Nephron progenitor cell (in vitro differentiated cells): ENCODE data around the gene S100A2.

Experiments used
- DNase-seq: peaks from one replicate; pipeline ENCODE4 v3.0.0; 2021
- H3K27ac Mint-ChIP-seq: 2 replicates; pipeline ENCODE4 v1.8.0; 2021; ENCODE audit warnings: mild to moderate bottlenecking, moderate library complexity, mixed read lengths
- H3K27me3 Mint-ChIP-seq: 2 replicates; pipeline ENCODE4 v1.8.0; 2021; ENCODE audit warnings: mild to moderate bottlenecking, low read depth, mixed read lengths; ENCODE audit not compliant: poor library complexity
- H3K36me3 Mint-ChIP-seq: 2 replicates; pipeline ENCODE4 v1.8.0; 2021; ENCODE audit warnings: low read depth, mixed read lengths
- H3K4me1 Mint-ChIP-seq: 2 replicates; pipeline ENCODE4 v1.8.0; 2021; ENCODE audit warnings: mixed read lengths
- H3K4me3 Mint-ChIP-seq: 2 replicates; pipeline ENCODE4 v1.8.0; 2021; ENCODE audit warnings: mild to moderate bottlenecking, moderate library complexity, mixed read lengths
- H3K9me3 Mint-ChIP-seq: 2 replicates; pipeline ENCODE4 v1.8.0; 2021; ENCODE audit warnings: mild to moderate bottlenecking, moderate library complexity, mixed read lengths
- CTCF ChIP-seq: fragments of 200-600 bp; sonication (generic); IDR thresholded peaks from 2 replicates; pipeline ENCODE4 v1.5.0; 2021; ENCODE audit warnings: antibody characterized with exemption

S100A2 gene

GRCh38 chr1:153565529-153566374 lies at the start of gene S100A2:
S100A2 (minus strand) TSS chr1:153565844; CDS start chr1:153563877, 1,967 bp downstream.
- peak within 1 kb of the TSS; percentile 98 for H3K27ac Mint-ChIP-seq
- H3K9me3 Mint-ChIP-seq, result no peaks in the 10 kb centered on the region
- no peaks in the 10 kb centered on the region for H3K36me3 Mint-ChIP-seq
- peaks cover 7% of the 10 kb centered on the region for H3K27me3 Mint-ChIP-seq
- no peak for TF ChIP-seq CTCF
- DNase-seq, result no peak
- peaks cover 65% of the 10 kb centered on the region for H3K4me1 Mint-ChIP-seq
- peak within 1 kb of the TSS; percentile 53 for H3K4me3 Mint-ChIP-seq

GRCh38 chr1:153615406-153615805 lies 49.8 kb upstream of the S100A2 start:
- Mint-ChIP-seq H3K27me3 (peaks cover 7% of the 10 kb centered on the region), H3K27ac (no peak overlapping the region), H3K4me3 (no peak overlapping the region), H3K36me3 (peaks cover 21% of the 10 kb centered on the region), H3K9me3 (peaks cover 4% of the 10 kb centered on the region), H3K4me1 (peaks cover 36% of the 10 kb centered on the region)
- TF ChIP-seq CTCF, result no peak
- no peak for DNase-seq

- TF ChIP-seq CTCF, result no peak
- DNase-seq, result no peak
- Mint-ChIP-seq H3K9me3 (peaks cover 4% of the 10 kb centered on the region), H3K4me3 (no peak overlapping the region), H3K27me3 (peaks cover 7% of the 10 kb centered on the region), H3K4me1 (peaks cover 41% of the 10 kb centered on the region), H3K36me3 (peaks cover 16% of the 10 kb centered on the region), H3K27ac (no peak overlapping the region)
Observed at GRCh38 chr1:153614906-153615305, 49.3 kb upstream of the S100A2 start.

- no peak for TF ChIP-seq CTCF
- DNase-seq, result no peak
- H3K9me3 Mint-ChIP-seq, result no peaks in the 10 kb centered on the region
- H3K4me3 Mint-ChIP-seq, result no peak overlapping the region
- H3K27me3 Mint-ChIP-seq, result peaks cover 7% of the 10 kb centered on the region
- no peak overlapping the region for H3K27ac Mint-ChIP-seq
- peaks cover 47% of the 10 kb centered on the region for H3K4me1 Mint-ChIP-seq
- H3K36me3 Mint-ChIP-seq, result peaks cover 10% of the 10 kb centered on the region
Observed at GRCh38 chr1:153614189-153614900, 48.7 kb upstream of the S100A2 start.

- Mint-ChIP-seq H3K9me3 (no peaks in the 10 kb centered on the region), H3K4me3 (no peak overlapping the region), H3K4me1 (peaks cover 56% of the 10 kb centered on the region), H3K27me3 (peaks cover 7% of the 10 kb centered on the region), H3K36me3 (peaks cover under 1% of the 10 kb centered on the region), H3K27ac (no peak overlapping the region)
- no peak for TF ChIP-seq CTCF
- DNase-seq, result no peak
Observed at GRCh38 chr1:153613406-153613805, 47.8 kb upstream of the S100A2 start.
